ENCODE measurements around the gene CCDC68.

DNA sequence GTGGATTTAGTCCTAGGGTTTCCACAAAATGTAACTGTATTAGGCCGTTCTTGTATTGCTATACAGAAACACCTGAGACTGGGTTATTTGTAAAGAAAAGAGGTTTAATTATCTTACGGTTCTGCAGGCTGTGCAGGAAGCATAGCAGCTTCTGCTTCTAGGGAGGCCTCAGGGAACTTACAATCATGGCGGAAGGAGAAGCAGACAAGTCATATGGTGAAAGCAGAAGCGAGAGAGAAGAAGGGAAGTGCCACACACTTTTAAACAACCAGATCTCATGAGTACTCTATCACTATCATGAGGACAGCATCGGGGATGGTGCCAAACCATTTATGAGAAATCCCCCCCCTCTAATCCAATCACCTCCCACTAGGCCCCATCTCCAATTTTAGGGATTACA, 9.5 kb upstream of the CCDC68 start:
- no peak for TF ChIP-seq POLR2A (IDR thresholded peaks at IDR 0.05)
- no peak for TF ChIP-seq EP300 (IDR thresholded peaks at IDR 0.05)
- no peak for TF ChIP-seq CTCF (IDR thresholded peaks at IDR 0.05)
